GM21423 (cell line): ENCODE results near the gene CRIP1.

Source experiments
- ATAC-seq: cut with Tn5 transposase; IDR thresholded peaks from one replicate; pipeline ENCODE4 v1.9.1; 2021; ENCODE audit warnings: mild to moderate bottlenecking, moderate library complexity; ENCODE audit not compliant: unreplicated experiment

The CRIP1 gene

GRCh38 chr14:105480199-105480746, 6.4 kb upstream of the CRIP1 start:
- no peak for ATAC-seq

GRCh38 chr14:105480807-105481801, 5.6 kb upstream of the CRIP1 start:
- ATAC-seq = peak; percentile 43

GRCh38 chr14:105481886-105482457, 4.7 kb upstream of the CRIP1 start:
- peak; percentile 51 for ATAC-seq

GRCh38 chr14:105482486-105483110, 4.1 kb upstream of the CRIP1 start:
- no peak for ATAC-seq

- no peak for ATAC-seq
These were observed 3.2 kb upstream of the CRIP1 start for GRCh38 chr14:105483300-105484068.

- no peak for ATAC-seq
These were observed 2.4 kb upstream of the CRIP1 start for GRCh38 chr14:105484069-105484996.

- no peak for ATAC-seq
These were observed 1.7 kb upstream of the CRIP1 start for GRCh38 chr14:105484997-105485393.

- no peak for ATAC-seq
These were observed 935 bp upstream of the CRIP1 start for GRCh38 chr14:105485739-105486162.

- no peak for ATAC-seq
These were observed 325 bp downstream of the CRIP1 start for GRCh38 chr14:105486974-105487448.

- ATAC-seq = no peak
These were observed 831 bp downstream of the CRIP1 start for GRCh38 chr14:105487449-105487985.

GRCh38 chr14:105487986-105488777, 1.5 kb downstream of the CRIP1 start:
- no peak for ATAC-seq

GRCh38 chr14:105488781-105489541, 2.3 kb downstream of the CRIP1 start:
- ATAC-seq = no peak

- no peak for ATAC-seq
These were observed 3.0 kb downstream of the CRIP1 start for GRCh38 chr14:105489542-105490266.

GRCh38 chr14:105490267-105490571, 3.5 kb downstream of the CRIP1 start:
- ATAC-seq = peak; percentile 1

- peak; percentile 71 for ATAC-seq
These were observed 4.1 kb downstream of the CRIP1 start, which contains the start of gene TEDC1 for GRCh38 chr14:105490572-105491365. Gene TEDC1, plus strand, starts transcription at chr14:105491246. Its CDS starts 130 bp downstream, at chr14:105491376.

- peak; percentile 1 for ATAC-seq
These were observed 4.8 kb downstream of the CRIP1 start for GRCh38 chr14:105491366-105491973.
